NCI-H128 (cell line): ENCODE results near the gene ZNG1F.
"Not testable (repeated sequence)": the region's sequence is repeated elsewhere in the genome, so short reads cannot be mapped to it uniquely, and the experiment has no call there.

Experiments
- DNase-seq: peaks from one replicate; lab custom pipeline; 2025; ENCODE audit not compliant: unreplicated experiment; lab: John Stamatoyannopoulos, UW

Gene ZNG1F

DNA sequence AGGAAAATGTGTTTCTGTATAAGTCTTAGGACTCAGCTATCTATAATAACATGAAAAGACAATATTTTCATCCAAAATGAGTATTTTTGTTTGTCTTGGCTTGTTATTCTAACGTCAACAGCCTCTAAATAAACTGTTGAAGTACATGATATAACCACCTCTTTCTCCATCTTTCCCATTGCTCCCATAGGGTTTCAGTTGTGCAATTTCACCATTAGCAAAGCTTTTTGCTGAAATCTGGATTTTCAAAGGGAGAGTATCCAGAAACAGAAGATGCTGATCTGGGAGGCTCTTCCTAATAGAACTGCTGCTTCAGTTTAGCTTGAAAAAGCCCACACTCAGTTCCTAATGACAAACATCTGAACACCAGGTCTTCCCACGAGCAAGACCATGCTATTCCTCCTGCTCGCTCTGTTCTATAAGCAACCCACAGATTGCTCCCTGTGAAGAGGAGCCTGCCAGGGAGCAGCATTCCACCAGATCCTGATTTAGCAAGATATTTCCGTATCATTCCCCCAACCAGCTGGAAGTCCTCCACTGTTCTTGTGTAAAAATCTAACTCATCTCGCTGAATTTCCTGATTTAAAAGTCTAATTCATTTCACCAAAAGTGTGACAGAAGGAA lies 101.8 kb downstream of the ZNG1F start:
- not testable (repeated sequence) for DNase-seq

DNA sequence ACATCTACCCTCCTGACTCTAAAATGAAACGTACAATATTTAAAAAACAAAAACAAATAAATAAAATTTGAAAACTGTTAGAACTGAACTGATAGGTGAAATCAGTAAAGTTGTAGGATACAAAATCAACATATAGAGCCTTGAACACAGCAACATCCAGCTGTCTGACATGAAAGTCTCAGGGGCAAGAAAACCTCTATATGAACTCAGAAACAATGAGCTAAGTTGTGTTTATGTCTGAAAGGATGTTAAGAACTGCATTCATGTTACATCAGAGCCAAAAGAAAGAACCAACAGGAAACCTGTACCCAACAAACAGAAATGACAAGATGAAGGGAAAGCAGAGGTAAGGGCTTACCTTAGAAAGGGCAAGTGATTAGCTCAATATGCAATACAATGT lies 102.4 kb downstream of the ZNG1F start:
- not testable (repeated sequence) for DNase-seq

DNA sequence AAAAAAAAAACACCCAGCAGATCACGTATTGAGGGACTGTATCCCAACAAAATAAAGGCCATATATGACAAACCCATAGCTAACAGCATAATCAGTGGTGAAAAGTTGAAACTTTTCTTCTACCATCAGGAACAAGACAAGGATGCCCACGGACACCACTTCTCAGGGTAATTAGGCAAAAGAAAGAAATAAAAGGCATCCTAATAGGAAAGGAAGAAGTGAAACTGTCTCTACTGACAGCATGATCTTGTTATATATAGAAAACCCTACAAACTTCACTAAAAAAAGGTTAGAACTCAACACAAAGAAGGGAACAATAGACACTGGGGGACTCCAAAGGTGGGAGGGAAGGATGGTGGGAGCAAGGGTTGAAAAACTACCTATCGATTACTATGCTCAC lies 102.9 kb downstream of the ZNG1F start:
- DNase-seq, result not testable (repeated sequence)

DNA sequence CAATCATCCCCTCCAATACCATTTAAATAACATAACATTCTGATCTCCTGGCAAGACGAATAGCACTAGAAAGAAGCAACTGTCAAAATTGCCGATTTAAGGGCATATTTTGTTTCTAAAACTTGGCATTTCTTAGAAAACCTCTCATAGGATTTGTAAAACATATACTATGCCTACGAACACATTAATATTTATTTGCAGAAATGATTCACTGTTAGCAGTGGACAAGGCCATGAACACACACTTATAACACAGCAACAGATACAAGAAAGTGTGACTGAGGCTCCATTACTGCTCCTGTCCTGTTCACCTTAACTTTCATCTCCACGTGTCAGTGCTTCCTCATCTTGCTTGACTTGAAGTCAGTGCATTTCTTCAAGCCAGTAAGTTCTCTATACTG lies 106.8 kb downstream of the ZNG1F start:
- not testable (repeated sequence) for DNase-seq
